ENCODE data around the gene VGLL4. TPM values are rescaled to one million over a fixed set of nuclear protein-coding genes. Genes with fewer than 3 reads are reported as not detected.

Gene VGLL4
- total RNA-seq, 1 experiment from 2014 or later, result 66.0 TPM

DNA sequence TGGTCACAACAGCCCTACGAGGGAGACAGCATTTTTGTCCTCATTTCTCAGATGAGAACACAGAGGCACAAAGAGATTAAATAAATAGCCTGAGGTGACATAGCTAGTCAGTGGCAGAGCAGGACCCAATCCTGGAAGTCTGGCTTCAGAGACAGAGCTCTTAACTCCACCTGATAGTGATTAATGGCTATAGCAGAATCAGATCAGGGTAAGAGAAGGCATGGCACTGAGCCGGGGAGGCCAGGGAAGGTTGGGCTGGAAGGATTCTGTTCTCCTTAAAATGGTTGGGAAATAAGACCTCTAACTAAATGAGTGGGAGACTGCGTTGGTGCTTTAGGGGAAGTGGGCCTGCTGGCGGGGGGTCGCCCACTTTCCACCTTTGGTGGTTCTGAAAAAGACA lies 104.5 kb downstream of the VGLL4 start:
- Histone ChIP-seq H3K36me3 (ENCODE audit: control insufficient read depth, insufficient read depth, low read length) (no peaks in the 10 kb centered on the region), H3K27me3 (ENCODE audit: control insufficient read depth, insufficient read depth, low read length) (no peaks in the 10 kb centered on the region), H3K4me1 (ENCODE audit: control insufficient read depth, insufficient read depth, low read length) (peaks cover 8% of the 10 kb centered on the region), H3K27ac (ENCODE audit: low read length) (0 out of 2 replicates have a peak overlapping the region, but pooled peaks have one; percentile 12), H3K4me3 (ENCODE audit: low read depth in 2 of 2, low read length in 2 of 2) (no peak overlapping the region), H3K9me3 (ENCODE audit: control insufficient read depth, insufficient read depth, low read depth, low read length) (no peaks in the 10 kb centered on the region)
- no TSS peak for BruUV-seq (replicated peaks)
- DNase-seq (ENCODE audit: low read depth, low spot score), result no peak
- CTCF ChIA-PET, result interaction anchor here (0.6 to 0.8 kb wide), 2 partner anchors 13 to 160 kb away, joined by 3 read pairs; no protein-coding TSS in a partner anchor
- TF ChIP-seq, protein P1, sequence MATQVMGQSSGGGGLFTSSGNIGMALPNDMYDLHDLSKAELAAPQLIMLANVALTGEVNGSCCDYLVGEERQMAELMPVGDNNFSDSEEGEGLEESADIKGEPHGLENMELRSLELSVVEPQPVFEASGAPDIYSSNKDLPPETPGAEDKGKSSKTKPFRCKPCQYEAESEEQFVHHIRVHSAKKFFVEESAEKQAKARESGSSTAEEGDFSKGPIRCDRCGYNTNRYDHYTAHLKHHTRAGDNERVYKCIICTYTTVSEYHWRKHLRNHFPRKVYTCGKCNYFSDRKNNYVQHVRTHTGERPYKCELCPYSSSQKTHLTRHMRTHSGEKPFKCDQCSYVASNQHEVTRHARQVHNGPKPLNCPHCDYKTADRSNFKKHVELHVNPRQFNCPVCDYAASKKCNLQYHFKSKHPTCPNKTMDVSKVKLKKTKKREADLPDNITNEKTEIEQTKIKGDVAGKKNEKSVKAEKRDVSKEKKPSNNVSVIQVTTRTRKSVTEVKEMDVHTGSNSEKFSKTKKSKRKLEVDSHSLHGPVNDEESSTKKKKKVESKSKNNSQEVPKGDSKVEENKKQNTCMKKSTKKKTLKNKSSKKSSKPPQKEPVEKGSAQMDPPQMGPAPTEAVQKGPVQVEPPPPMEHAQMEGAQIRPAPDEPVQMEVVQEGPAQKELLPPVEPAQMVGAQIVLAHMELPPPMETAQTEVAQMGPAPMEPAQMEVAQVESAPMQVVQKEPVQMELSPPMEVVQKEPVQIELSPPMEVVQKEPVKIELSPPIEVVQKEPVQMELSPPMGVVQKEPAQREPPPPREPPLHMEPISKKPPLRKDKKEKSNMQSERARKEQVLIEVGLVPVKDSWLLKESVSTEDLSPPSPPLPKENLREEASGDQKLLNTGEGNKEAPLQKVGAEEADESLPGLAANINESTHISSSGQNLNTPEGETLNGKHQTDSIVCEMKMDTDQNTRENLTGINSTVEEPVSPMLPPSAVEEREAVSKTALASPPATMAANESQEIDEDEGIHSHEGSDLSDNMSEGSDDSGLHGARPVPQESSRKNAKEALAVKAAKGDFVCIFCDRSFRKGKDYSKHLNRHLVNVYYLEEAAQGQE (IDR thresholded peaks at IDR 0.05; ENCODE audit: insufficient read depth in 1 of 2, low read depth in 2 of 2, low read length in 1 of 2), result no peak
- ATAC-seq, result no peak
- POLR2A ChIA-PET, result interaction anchor here (0.7 to 1.2 kb wide), 2 partner anchors 30 to 417 kb away, joined by 3 to 10 read pairs; no protein-coding TSS in a partner anchor
- in situ Hi-C loops (cut with HindIII; ENCODE audit: low pct_unique_long_range_greater_than_20kb, low sequenced_read_pairs), result no loop called here
- intact Hi-C loops (cut with micrococcal nuclease; ENCODE audit: unreplicated experiment), result no loop called here

DNA sequence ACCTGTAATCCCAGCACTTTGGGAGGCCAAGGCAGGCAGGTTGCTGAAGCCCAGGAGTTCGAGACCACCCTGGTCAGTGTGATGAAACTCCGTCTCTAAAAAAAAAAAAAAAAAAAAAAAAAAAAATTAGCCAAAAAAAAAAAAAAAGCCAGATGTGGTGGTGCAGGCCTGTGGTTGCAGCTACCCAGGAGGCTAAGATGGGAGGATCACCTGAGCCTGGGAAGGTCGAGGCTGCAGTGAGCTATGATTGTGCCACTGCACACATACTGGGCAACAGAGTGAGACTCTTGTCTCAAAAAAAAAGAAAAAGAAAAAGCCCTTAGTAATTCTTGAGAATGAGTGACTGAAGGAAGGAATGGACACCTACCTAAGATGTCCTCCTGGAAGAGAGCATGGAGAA lies 105.1 kb downstream of the VGLL4 start:
- no peaks in the 10 kb centered on the region for H3K36me3 ChIP-seq (ENCODE audit: control insufficient read depth, insufficient read depth, low read length)
- in situ Hi-C loops (cut with HindIII; ENCODE audit: low pct_unique_long_range_greater_than_20kb, low sequenced_read_pairs), result no loop called here
- H3K9me3 ChIP-seq (ENCODE audit: control insufficient read depth, insufficient read depth, low read depth, low read length), result no peaks in the 10 kb centered on the region
- no peaks in the 10 kb centered on the region for H3K27me3 ChIP-seq (ENCODE audit: control insufficient read depth, insufficient read depth, low read length)
- ATAC-seq (no peak), DNase-seq (ENCODE audit: low read depth, low spot score) (no peak)
- CTCF ChIA-PET, result interaction anchor here (0.6 to 0.8 kb wide), 3 partner anchors 13 to 159 kb away, joined by 3 to 4 read pairs (median 3); no protein-coding TSS in a partner anchor
- no TSS peak for BruUV-seq (replicated peaks)
- intact Hi-C loops (cut with micrococcal nuclease; ENCODE audit: unreplicated experiment), result no loop called here
- H3K4me3 ChIP-seq (ENCODE audit: low read depth in 2 of 2, low read length in 2 of 2), result no peak overlapping the region
- peaks cover 8% of the 10 kb centered on the region for H3K4me1 ChIP-seq (ENCODE audit: control insufficient read depth, insufficient read depth, low read length)
- TF ChIP-seq, protein P2, sequence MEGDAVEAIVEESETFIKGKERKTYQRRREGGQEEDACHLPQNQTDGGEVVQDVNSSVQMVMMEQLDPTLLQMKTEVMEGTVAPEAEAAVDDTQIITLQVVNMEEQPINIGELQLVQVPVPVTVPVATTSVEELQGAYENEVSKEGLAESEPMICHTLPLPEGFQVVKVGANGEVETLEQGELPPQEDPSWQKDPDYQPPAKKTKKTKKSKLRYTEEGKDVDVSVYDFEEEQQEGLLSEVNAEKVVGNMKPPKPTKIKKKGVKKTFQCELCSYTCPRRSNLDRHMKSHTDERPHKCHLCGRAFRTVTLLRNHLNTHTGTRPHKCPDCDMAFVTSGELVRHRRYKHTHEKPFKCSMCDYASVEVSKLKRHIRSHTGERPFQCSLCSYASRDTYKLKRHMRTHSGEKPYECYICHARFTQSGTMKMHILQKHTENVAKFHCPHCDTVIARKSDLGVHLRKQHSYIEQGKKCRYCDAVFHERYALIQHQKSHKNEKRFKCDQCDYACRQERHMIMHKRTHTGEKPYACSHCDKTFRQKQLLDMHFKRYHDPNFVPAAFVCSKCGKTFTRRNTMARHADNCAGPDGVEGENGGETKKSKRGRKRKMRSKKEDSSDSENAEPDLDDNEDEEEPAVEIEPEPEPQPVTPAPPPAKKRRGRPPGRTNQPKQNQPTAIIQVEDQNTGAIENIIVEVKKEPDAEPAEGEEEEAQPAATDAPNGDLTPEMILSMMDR (IDR thresholded peaks at IDR 0.05), result no peak
- TF ChIP-seq SIN3A (IDR thresholded peaks at IDR 0.05; ENCODE audit: borderline replicate concordance, insufficient read depth, low read depth, low read length) (no peak), TCF7L2 (IDR thresholded peaks at IDR 0.05; ENCODE audit: low read depth, low read length) (no peak), POLR2AphosphoS5 (IDR thresholded peaks at IDR 0.05; ENCODE audit: low read depth, low read length) (no peak)
- TF ChIP-seq, protein P1 (IDR thresholded peaks at IDR 0.05; ENCODE audit: insufficient read depth in 1 of 2, low read depth in 2 of 2, low read length in 1 of 2), result no peak
- POLR2A ChIA-PET, result interaction anchor here (0.7 to 1.2 kb wide), 2 partner anchors 29 to 417 kb away, joined by 3 to 10 read pairs; no protein-coding TSS in a partner anchor
- H3K27ac ChIP-seq (ENCODE audit: low read length), result 0 out of 2 replicates have a peak overlapping the region, but pooled peaks have one; percentile 39
